GM12892 (cell line): Measurements from ENCODE around the gene CPLX1.

Source experiments
- POLR2A ChIP-seq: IDR thresholded peaks from 2 replicates; pipeline ENCODE4 v1.6.1; 2011; ENCODE audit warnings: low read depth, low read length, control low read depth
- POLR2AphosphoS5 ChIP-seq: IDR thresholded peaks from 2 replicates; pipeline ENCODE4 v1.6.1; 2011; ENCODE audit warnings: low read depth, low read length, control low read depth
- TAF1 ChIP-seq: IDR thresholded peaks from 2 replicates; pipeline ENCODE4 v1.6.1; 2011; ENCODE audit warnings: low read depth, mild to moderate bottlenecking, control low read depth, low read length, borderline replicate concordance

GRCh38 chr4:762211-763190 lies 63.4 kb downstream of the CPLX1 start:
- no peak for TF ChIP-seq POLR2A
- no peak for TF ChIP-seq POLR2AphosphoS5
- TF ChIP-seq TAF1, result no peak
